ENCODE results near the gene SRGAP1. TPM values are rescaled to one million over a fixed set of nuclear protein-coding genes. Genes with fewer than 3 reads are reported as not detected.
A peak's percentile ranks its signal among the peaks of the same experiment; 100 is the strongest.

SRGAP1 gene
- total RNA-seq, 1 experiment from 2014 or later = 26.8 TPM

DNA sequence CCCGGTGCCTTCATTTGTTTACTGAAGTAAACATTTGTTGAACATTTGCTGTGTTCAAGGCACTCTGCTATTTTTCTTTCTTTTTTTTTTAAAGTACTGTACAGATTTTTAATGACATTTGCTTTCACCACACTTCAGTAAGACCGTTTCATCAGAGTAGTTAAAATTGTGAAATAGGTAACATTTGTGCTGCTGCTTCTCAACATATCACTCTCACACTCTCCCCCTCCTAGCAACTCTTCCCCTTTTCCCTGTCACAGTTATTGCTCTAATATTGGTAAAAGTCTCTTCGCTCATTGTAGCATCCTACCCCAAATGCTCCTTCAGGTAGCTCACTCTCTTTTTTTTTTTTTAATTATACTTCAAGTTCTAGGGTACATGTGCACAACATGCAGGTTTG lies 49.6 kb downstream of the SRGAP1 start:
- no peak for ATAC-seq
- ChIA-PET CTCF (no interaction called here), POLR2A (no interaction called here)
- TF ChIP-seq SIN3A (IDR thresholded peaks at IDR 0.05; ENCODE audit: borderline replicate concordance, insufficient read depth, low read depth, low read length) (no peak), POLR2AphosphoS5 (IDR thresholded peaks at IDR 0.05; ENCODE audit: low read depth, low read length) (no peak), TCF7L2 (IDR thresholded peaks at IDR 0.05; ENCODE audit: low read depth, low read length) (no peak)
- TF ChIP-seq, protein P1, sequence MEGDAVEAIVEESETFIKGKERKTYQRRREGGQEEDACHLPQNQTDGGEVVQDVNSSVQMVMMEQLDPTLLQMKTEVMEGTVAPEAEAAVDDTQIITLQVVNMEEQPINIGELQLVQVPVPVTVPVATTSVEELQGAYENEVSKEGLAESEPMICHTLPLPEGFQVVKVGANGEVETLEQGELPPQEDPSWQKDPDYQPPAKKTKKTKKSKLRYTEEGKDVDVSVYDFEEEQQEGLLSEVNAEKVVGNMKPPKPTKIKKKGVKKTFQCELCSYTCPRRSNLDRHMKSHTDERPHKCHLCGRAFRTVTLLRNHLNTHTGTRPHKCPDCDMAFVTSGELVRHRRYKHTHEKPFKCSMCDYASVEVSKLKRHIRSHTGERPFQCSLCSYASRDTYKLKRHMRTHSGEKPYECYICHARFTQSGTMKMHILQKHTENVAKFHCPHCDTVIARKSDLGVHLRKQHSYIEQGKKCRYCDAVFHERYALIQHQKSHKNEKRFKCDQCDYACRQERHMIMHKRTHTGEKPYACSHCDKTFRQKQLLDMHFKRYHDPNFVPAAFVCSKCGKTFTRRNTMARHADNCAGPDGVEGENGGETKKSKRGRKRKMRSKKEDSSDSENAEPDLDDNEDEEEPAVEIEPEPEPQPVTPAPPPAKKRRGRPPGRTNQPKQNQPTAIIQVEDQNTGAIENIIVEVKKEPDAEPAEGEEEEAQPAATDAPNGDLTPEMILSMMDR (IDR thresholded peaks at IDR 0.05) = no peak
- TF ChIP-seq, protein P2, sequence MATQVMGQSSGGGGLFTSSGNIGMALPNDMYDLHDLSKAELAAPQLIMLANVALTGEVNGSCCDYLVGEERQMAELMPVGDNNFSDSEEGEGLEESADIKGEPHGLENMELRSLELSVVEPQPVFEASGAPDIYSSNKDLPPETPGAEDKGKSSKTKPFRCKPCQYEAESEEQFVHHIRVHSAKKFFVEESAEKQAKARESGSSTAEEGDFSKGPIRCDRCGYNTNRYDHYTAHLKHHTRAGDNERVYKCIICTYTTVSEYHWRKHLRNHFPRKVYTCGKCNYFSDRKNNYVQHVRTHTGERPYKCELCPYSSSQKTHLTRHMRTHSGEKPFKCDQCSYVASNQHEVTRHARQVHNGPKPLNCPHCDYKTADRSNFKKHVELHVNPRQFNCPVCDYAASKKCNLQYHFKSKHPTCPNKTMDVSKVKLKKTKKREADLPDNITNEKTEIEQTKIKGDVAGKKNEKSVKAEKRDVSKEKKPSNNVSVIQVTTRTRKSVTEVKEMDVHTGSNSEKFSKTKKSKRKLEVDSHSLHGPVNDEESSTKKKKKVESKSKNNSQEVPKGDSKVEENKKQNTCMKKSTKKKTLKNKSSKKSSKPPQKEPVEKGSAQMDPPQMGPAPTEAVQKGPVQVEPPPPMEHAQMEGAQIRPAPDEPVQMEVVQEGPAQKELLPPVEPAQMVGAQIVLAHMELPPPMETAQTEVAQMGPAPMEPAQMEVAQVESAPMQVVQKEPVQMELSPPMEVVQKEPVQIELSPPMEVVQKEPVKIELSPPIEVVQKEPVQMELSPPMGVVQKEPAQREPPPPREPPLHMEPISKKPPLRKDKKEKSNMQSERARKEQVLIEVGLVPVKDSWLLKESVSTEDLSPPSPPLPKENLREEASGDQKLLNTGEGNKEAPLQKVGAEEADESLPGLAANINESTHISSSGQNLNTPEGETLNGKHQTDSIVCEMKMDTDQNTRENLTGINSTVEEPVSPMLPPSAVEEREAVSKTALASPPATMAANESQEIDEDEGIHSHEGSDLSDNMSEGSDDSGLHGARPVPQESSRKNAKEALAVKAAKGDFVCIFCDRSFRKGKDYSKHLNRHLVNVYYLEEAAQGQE (IDR thresholded peaks at IDR 0.05; ENCODE audit: insufficient read depth in 1 of 2, low read depth in 2 of 2, low read length in 1 of 2) = no peak
- no peak overlapping the region for H3K27ac ChIP-seq (ENCODE audit: low read length)
- no peaks in the 10 kb centered on the region for H3K36me3 ChIP-seq (ENCODE audit: control insufficient read depth, insufficient read depth, low read length)
- peaks cover 48% of the 10 kb centered on the region for H3K4me1 ChIP-seq (ENCODE audit: control insufficient read depth, insufficient read depth, low read length)
- intact Hi-C loops (cut with micrococcal nuclease; ENCODE audit: unreplicated experiment) = no loop called here
- H3K27me3 ChIP-seq (ENCODE audit: control insufficient read depth, insufficient read depth, low read length) = no peaks in the 10 kb centered on the region
- H3K9me3 ChIP-seq (ENCODE audit: control insufficient read depth, insufficient read depth, low read depth, low read length) = no peaks in the 10 kb centered on the region
- no TSS peak for BruUV-seq (replicated peaks)
- no peak overlapping the region for H3K4me3 ChIP-seq (ENCODE audit: low read depth in 2 of 2, low read length in 2 of 2)
- in situ Hi-C loops (cut with HindIII; ENCODE audit: low pct_unique_long_range_greater_than_20kb, low sequenced_read_pairs) = no loop called here
- DNase-seq (ENCODE audit: low read depth, low spot score) = no peak

DNA sequence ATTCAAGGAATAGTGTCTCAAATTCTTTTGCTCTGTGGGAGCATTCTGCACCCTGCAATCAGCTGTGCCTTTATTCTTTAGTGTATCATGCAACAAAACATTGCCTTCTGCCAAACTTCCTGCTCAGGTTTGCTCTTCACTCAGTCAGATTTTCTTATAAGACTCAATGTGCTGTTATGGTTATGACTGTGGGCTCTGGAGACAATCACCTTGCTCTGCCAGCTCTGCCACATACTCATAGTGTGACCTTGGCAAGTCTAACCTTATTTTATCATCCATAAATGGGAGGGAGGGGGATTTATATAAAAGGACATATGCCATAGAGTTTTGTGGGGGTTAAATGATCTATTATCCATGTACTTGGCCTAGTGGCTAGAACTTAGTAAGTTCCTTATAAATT lies 51.3 kb downstream of the SRGAP1 start:
- intact Hi-C loops (cut with micrococcal nuclease; ENCODE audit: unreplicated experiment) = no loop called here
- ChIA-PET POLR2A (no interaction called here), CTCF (no interaction called here)
- no peaks in the 10 kb centered on the region for H3K27me3 ChIP-seq (ENCODE audit: control insufficient read depth, insufficient read depth, low read length)
- BruUV-seq (replicated peaks) = no TSS peak
- TF ChIP-seq POLR2AphosphoS5 (IDR thresholded peaks at IDR 0.05; ENCODE audit: low read depth, low read length) (no peak), SIN3A (IDR thresholded peaks at IDR 0.05; ENCODE audit: borderline replicate concordance, insufficient read depth, low read depth, low read length) (no peak), TCF7L2 (IDR thresholded peaks at IDR 0.05; ENCODE audit: low read depth, low read length) (no peak)
- TF ChIP-seq, protein P2 (IDR thresholded peaks at IDR 0.05; ENCODE audit: insufficient read depth in 1 of 2, low read depth in 2 of 2, low read length in 1 of 2) = no peak
- TF ChIP-seq, protein P1 (IDR thresholded peaks at IDR 0.05) = no peak
- no peak overlapping the region for H3K4me3 ChIP-seq (ENCODE audit: low read depth in 2 of 2, low read length in 2 of 2)
- no peaks in the 10 kb centered on the region for H3K36me3 ChIP-seq (ENCODE audit: control insufficient read depth, insufficient read depth, low read length)
- no peaks in the 10 kb centered on the region for H3K9me3 ChIP-seq (ENCODE audit: control insufficient read depth, insufficient read depth, low read depth, low read length)
- no peak for DNase-seq (ENCODE audit: low read depth, low spot score)
- H3K27ac ChIP-seq (ENCODE audit: low read length) = peak overlapping the region; percentile 51; the same call in 1 of the 2 replicates
- H3K4me1 ChIP-seq (ENCODE audit: control insufficient read depth, insufficient read depth, low read length) = peaks cover 52% of the 10 kb centered on the region
- ATAC-seq = no peak
- in situ Hi-C loops (cut with HindIII; ENCODE audit: low pct_unique_long_range_greater_than_20kb, low sequenced_read_pairs) = loop anchor here (5.0 kb wide), 1 partner anchor 44 kb away; no protein-coding TSS in a partner anchor
